Body of pancreas (tissue), 4 donors: Measurements from ENCODE around the gene NF2.

ENCODE experiments used
- CTCF ChIP-seq, 7 experiments: fragments of 450-650 bp in 4 of 7; fragments of 200-600 bp in 3 of 7; sonication (generic) in 3 of 7; IDR thresholded peaks; one replicate each; pipeline ENCODE4 v1.5.1; 2016 to 2019; ENCODE audit warnings: antibody characterized with exemption in 7 of 7
- POLR2A ChIP-seq, 3 donors: fragments of 450-650 bp; IDR thresholded peaks; one replicate each; pipeline ENCODE4 v1.6.1; 2016; ENCODE audit warnings: antibody characterized with exemption in 3 of 3, mild to moderate bottlenecking in 2 of 3

- no peak for TF ChIP-seq CTCF (IDR thresholded peaks at IDR 0.05)
- TF ChIP-seq POLR2A (IDR thresholded peaks at IDR 0.05), result no peak
Measured at GRCh38 chr22:29729161-29729560, 125.7 kb downstream of the NF2 start.
